ENCODE measurements around the gene OPN4.
"Not testable (repeated sequence)": the region's sequence is repeated elsewhere in the genome, so short reads cannot be mapped to it uniquely, and the experiment has no call there.

The OPN4 gene

GRCh38 chr10:86635402-86635801 is 18.9 kb upstream of the OPN4 start:
- FAIRE-seq (no peak), DNase-seq (ENCODE audit: insufficient read length) (no peak)
- TF ChIP-seq TAF1 (IDR thresholded peaks at IDR 0.05; ENCODE audit: borderline replicate concordance, low read depth, low read length) (no peak), POLR2A (IDR thresholded peaks at IDR 0.05; ENCODE audit: low read depth, low read length) (no peak), POLR2AphosphoS5 (IDR thresholded peaks at IDR 0.05; ENCODE audit: low read depth, low read length) (no peak)

DNA sequence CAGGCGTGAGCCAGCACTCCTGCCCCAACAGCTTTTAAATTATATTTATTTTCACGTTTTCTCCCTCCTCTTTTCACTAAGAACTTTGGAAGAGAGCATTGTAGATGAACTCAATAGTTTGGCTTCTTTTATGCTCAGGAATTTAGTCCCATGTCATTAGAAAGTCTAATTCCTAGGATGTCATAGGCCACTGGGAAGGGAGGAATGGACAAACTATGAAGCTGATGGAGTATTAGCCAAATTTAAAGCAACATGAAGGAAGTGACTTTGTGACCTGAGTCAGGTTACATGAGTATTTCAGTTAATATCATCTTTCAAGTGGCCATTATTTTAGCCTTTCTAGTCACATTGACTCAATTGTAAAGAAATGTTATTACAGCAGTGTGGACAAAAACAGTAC is 18.0 kb upstream of the OPN4 start:
- no peak for FAIRE-seq
- TF ChIP-seq TAF1 (IDR thresholded peaks at IDR 0.05; ENCODE audit: borderline replicate concordance, low read depth, low read length), result no peak
- TF ChIP-seq POLR2AphosphoS5 (IDR thresholded peaks at IDR 0.05; ENCODE audit: low read depth, low read length), result no peak
- no peak for TF ChIP-seq POLR2A (IDR thresholded peaks at IDR 0.05; ENCODE audit: low read depth, low read length)
- no peak for DNase-seq (ENCODE audit: insufficient read length)

GRCh38 chr10:86642021-86642420 is 12.3 kb upstream of the OPN4 start:
- FAIRE-seq, result no peak
- no peak for DNase-seq (ENCODE audit: insufficient read length)
- TF ChIP-seq POLR2AphosphoS5 (IDR thresholded peaks at IDR 0.05; ENCODE audit: low read depth, low read length) (no peak), TAF1 (IDR thresholded peaks at IDR 0.05; ENCODE audit: borderline replicate concordance, low read depth, low read length) (no peak), POLR2A (IDR thresholded peaks at IDR 0.05; ENCODE audit: low read depth, low read length) (no peak)

DNA sequence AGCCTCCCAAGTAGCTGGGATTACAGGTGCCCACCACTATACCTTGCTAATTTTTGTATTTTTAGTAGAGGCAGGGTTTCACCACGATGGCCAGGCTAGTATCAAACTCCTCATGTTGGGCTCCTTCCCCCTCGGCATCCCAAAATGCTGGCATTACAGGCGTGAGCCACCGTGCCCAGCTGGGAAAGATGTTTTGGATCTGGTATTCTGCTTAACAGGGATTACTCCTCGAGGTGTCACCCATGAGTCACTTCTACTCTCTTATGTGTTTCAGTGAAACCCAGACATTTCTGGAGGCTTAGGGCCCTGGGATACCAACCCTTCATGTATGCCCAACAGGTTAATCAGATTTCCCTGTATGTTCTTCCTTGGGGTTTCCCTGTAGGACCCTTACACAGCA is 11.8 kb upstream of the OPN4 start:
- TF ChIP-seq POLR2A (IDR thresholded peaks at IDR 0.05; ENCODE audit: low read depth, low read length) (no peak), POLR2AphosphoS5 (IDR thresholded peaks at IDR 0.05; ENCODE audit: low read depth, low read length) (no peak), TAF1 (IDR thresholded peaks at IDR 0.05; ENCODE audit: borderline replicate concordance, low read depth, low read length) (no peak)
- FAIRE-seq (no peak), DNase-seq (ENCODE audit: insufficient read length) (no peak)

- TF ChIP-seq POLR2A (IDR thresholded peaks at IDR 0.05; ENCODE audit: low read depth, low read length) (no peak), POLR2AphosphoS5 (IDR thresholded peaks at IDR 0.05; ENCODE audit: low read depth, low read length) (no peak), TAF1 (IDR thresholded peaks at IDR 0.05; ENCODE audit: borderline replicate concordance, low read depth, low read length) (no peak)
- no peak for FAIRE-seq
- no peak for DNase-seq (ENCODE audit: insufficient read length)
Observed at GRCh38 chr10:86644152-86644793, 10.1 kb upstream of the OPN4 start.

- DNase-seq (ENCODE audit: insufficient read length) (no peak), FAIRE-seq (no peak)
- TF ChIP-seq POLR2AphosphoS5 (IDR thresholded peaks at IDR 0.05; ENCODE audit: low read depth, low read length), result no peak
- TF ChIP-seq POLR2A (IDR thresholded peaks at IDR 0.05; ENCODE audit: low read depth, low read length), result no peak
- no peak for TF ChIP-seq TAF1 (IDR thresholded peaks at IDR 0.05; ENCODE audit: borderline replicate concordance, low read depth, low read length)
Observed at GRCh38 chr10:86644794-86645445, 9.4 kb upstream of the OPN4 start.

DNA sequence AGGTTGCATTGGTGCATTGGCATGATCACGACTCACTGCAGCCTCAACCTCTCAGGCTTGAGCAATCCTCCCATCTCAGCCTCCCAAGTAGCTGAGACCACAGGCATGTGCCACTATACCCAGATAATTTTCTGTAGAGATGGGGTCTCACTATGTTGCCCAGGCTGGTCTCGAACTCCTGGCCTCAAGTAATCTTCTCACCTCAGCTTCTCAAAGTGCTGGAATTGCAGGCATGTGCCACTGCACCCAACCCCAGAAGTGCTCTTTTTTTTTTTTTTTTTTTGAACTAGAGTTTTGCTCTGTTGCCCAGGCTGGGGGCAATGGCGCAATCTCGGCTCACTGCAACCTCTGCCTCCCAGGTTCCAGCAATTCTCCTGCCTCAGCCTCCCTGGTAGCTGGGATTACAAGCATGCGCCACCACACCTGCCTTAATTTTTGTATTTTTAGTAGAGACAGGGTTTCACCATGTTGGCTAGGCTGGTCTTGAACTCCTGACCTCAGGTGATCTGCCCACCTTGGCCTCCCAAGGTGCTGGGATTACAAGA is 8.7 kb upstream of the OPN4 start:
- not testable (repeated sequence) for DNase-seq (ENCODE audit: insufficient read length); FAIRE-seq

DNA sequence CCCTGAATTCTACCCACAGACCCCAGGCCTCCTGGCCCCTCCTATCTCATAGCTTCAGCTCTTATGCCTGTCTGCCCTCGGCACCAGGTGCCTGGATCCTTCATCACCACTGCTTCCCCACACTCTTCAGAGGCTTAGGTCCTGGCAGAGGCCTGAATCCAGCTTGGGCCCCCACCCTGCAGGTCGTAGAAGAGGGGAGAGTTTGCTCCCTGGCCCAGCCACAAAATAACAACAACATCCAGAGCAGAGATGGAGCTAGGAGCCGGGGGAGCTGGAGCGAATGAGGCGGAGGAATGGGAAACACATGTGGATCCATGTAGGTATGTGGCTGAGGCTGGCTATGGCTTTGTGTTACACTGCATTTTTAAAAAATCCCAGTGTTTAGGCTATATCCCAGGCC is 7.8 kb upstream of the OPN4 start:
- FAIRE-seq, result no peak
- TF ChIP-seq POLR2A (IDR thresholded peaks at IDR 0.05; ENCODE audit: low read depth, low read length) (no peak), POLR2AphosphoS5 (IDR thresholded peaks at IDR 0.05; ENCODE audit: low read depth, low read length) (no peak), TAF1 (IDR thresholded peaks at IDR 0.05; ENCODE audit: borderline replicate concordance, low read depth, low read length) (no peak)

GRCh38 chr10:86646933-86647332 is 7.4 kb upstream of the OPN4 start:
- FAIRE-seq, result no peak
- TF ChIP-seq POLR2AphosphoS5 (IDR thresholded peaks at IDR 0.05; ENCODE audit: low read depth, low read length), result no peak
- TF ChIP-seq TAF1 (IDR thresholded peaks at IDR 0.05; ENCODE audit: borderline replicate concordance, low read depth, low read length), result no peak
- no peak for TF ChIP-seq POLR2A (IDR thresholded peaks at IDR 0.05; ENCODE audit: low read depth, low read length)

More for the DNA sequence above, 7.8 kb upstream of the OPN4 start:
- DNase-seq (ENCODE audit: insufficient read length), result no peak

GRCh38 chr10:86647773-86648703 is 6.3 kb upstream of the OPN4 start:
- DNase-seq (ENCODE audit: insufficient read length), result no peak
- no peak for FAIRE-seq
- no peak for TF ChIP-seq POLR2A (IDR thresholded peaks at IDR 0.05; ENCODE audit: low read depth, low read length)
- no peak for TF ChIP-seq TAF1 (IDR thresholded peaks at IDR 0.05; ENCODE audit: borderline replicate concordance, low read depth, low read length)
- TF ChIP-seq POLR2AphosphoS5 (IDR thresholded peaks at IDR 0.05; ENCODE audit: low read depth, low read length), result no peak

More at GRCh38 chr10:86646933-86647332, 7.4 kb upstream of the OPN4 start:
- DNase-seq (ENCODE audit: insufficient read length), result no peak

DNA sequence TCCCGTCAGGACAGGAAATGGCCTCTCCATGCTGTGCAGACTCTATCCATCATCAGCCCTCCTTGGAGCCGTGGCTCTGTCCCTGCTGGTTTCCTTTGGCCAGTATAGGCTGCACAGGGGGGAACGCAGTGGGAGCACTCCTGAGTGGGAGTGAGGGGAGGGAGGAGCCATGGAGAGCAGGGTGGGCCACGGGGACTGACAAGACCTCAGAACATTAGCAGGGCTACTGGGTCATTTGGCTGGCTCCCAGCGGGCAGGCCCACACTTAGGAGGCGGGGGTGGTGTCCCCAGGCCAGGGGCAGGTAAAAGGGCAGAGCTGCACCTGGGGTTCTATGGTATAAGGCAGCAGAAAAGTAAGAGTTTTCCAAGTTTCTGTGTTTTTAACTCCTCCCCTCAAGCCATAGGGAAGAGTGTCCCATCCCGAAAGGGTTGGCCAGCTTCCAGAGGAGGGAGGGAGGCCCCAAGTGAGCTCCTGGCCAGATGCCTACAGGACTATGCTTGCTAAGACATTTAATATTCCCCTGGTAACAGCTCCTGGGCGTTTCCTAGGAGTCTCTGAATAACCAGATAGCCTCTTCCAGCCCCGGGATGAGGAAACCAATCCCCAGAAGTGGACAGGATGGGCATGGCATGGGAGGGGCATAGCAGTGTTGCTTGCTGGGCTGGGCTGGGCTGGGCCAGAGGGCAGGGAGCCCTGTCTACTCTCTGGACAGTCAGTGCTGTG is 5.5 kb upstream of the OPN4 start:
- no peak for FAIRE-seq
- DNase-seq (ENCODE audit: insufficient read length), result no peak
- no peak for TF ChIP-seq POLR2A (IDR thresholded peaks at IDR 0.05; ENCODE audit: low read depth, low read length)
- TF ChIP-seq POLR2AphosphoS5 (IDR thresholded peaks at IDR 0.05; ENCODE audit: low read depth, low read length), result no peak
- no peak for TF ChIP-seq TAF1 (IDR thresholded peaks at IDR 0.05; ENCODE audit: borderline replicate concordance, low read depth, low read length)
